ENCODE results near the gene EIF4A3. TPM values are rescaled to one million over a fixed set of nuclear protein-coding genes. Genes with fewer than 3 reads are reported as not detected.

EIF4A3 gene
- polyA plus RNA-seq, 2 of the 4 experiments (the other 2 are of a cell fraction), result 181 to 189 TPM

- CTCF ChIA-PET, result interaction anchor here (0.6 to 7.9 kb wide), 5 partner anchors 12 to 83 kb away, joined by 3 to 60 read pairs (median 6); partner anchors contain the start of gene GAA
- no peak overlapping the region for H3K4me2 ChIP-seq
- no peak for ATAC-seq
Observed at GRCh38 chr17:80184423-80184714, 37.4 kb upstream of the EIF4A3 start.

DNA sequence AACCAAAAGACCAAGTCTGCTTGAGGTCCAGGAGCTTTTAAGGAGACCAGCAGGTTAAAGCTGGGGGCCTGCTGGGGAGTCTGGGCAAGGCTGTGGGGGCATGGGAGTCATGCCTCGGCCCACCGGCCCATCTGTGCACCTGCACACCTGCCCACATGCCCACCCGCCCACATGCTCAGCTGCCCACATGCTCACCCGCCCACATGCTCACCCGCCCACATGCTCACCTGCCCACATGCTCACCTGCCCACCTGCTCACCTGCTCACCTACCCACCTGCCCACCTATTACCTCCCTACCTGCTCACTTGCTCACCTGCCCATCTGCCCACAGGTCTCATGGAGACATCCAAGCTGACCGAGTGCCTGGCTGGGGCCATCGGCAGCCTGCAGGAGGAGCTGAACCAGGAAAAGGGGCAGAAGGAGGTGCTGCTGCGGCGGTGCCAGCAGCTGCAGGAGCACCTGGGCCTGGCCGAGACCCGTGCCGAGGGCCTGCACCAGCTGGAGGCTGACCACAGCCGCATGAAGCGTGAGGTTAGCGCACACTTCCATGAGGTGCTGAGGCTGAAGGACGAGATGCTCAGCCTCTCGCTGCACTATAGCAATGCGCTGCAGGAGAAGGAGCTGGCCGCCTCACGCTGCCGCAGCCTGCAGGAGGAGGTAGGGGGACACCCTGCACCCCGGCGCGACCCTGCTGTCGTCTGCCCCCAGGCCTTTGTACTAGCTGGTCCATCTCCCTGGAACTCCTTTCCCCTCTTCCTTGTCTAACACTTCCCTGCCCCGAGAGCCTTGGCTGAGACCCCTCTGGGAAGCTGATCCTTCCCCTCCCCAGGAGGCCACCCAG is 36.9 kb upstream of the EIF4A3 start:
- H3K27ac ChIP-seq, result peak overlapping the region in 1 of 2 experiments; percentile 18; a peak in 1 of 6 replicates
- no peak for TF ChIP-seq JUN (IDR thresholded peaks at IDR 0.05)
- TF ChIP-seq MAZ (IDR thresholded peaks at IDR 0.05; ENCODE audit: borderline replicate concordance, low read depth, low read length), result no peak
- no peak for TF ChIP-seq PHF8 (IDR thresholded peaks at IDR 0.05; ENCODE audit: borderline replicate concordance, low read depth)
- TF ChIP-seq KDM5A (IDR thresholded peaks at IDR 0.05), result no peak
- TF ChIP-seq RAD21 (conservative IDR thresholded peaks at IDR 0.05 in 1 of 2, IDR thresholded peaks at IDR 0.05 in 1 of 2), result no peak
- TF ChIP-seq PBX3 (IDR thresholded peaks at IDR 0.05), result no peak
- TF ChIP-seq, protein P1, sequence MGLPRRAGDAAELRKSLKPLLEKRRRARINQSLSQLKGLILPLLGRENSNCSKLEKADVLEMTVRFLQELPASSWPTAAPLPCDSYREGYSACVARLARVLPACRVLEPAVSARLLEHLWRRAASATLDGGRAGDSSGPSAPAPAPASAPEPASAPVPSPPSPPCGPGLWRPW (IDR thresholded peaks at IDR 0.05), result no peak
- H3K9me3 ChIP-seq, result no peaks in the 10 kb centered on the region
- ChIA-PET POLR2A (no interaction called here), CTCF (interaction anchor here (0.6 to 7.9 kb wide), 8 partner anchors 8 to 83 kb away, joined by 3 to 60 read pairs (median 4); partner anchors contain the start of gene GAA)
- no peak overlapping the region for H3K4me3 ChIP-seq
- DNase-seq (ENCODE audit: low read depth in 1 of 2, low spot score in 1 of 2) (no peak), FAIRE-seq (no peak), ATAC-seq (no peak)
- H3K4me1 ChIP-seq, result peaks cover 15% of the 10 kb centered on the region
- 76% methylated on average over 25 of the region's 26 CpGs for WGBS (ENCODE audit: missing lambda C conversion rate)
- no peak overlapping the region for H3K4me2 ChIP-seq

More at GRCh38 chr17:80184423-80184714, 37.4 kb upstream of the EIF4A3 start:
- DNase-seq (ENCODE audit: low read depth in 1 of 2, low spot score in 1 of 2) (no peak), FAIRE-seq (no peak)
- Histone ChIP-seq H3K9me3 (no peaks in the 10 kb centered on the region), H3K4me3 (no peak overlapping the region), H3K4me1 (peaks cover 15% of the 10 kb centered on the region), H3K27ac (peak overlapping the region in 1 of 2 experiments; percentile 18; a peak in 1 of 6 replicates)
- POLR2A ChIA-PET, result no interaction called here
- WGBS (ENCODE audit: missing lambda C conversion rate), result 78% methylated on average over 10 of the region's 10 CpGs
- TF ChIP-seq ESRRA (IDR thresholded peaks at IDR 0.05; ENCODE audit: borderline replicate concordance, low read length), result no peak
- TF ChIP-seq CHD4 (IDR thresholded peaks at IDR 0.05; ENCODE audit: borderline replicate concordance), result no peak
- no peak for TF ChIP-seq POLR2AphosphoS2 (conservative IDR thresholded peaks at IDR 0.05; ENCODE audit: low read length)
- TF ChIP-seq RNF2 (IDR thresholded peaks at IDR 0.05; ENCODE audit: borderline replicate concordance, low read depth), result no peak

DNA sequence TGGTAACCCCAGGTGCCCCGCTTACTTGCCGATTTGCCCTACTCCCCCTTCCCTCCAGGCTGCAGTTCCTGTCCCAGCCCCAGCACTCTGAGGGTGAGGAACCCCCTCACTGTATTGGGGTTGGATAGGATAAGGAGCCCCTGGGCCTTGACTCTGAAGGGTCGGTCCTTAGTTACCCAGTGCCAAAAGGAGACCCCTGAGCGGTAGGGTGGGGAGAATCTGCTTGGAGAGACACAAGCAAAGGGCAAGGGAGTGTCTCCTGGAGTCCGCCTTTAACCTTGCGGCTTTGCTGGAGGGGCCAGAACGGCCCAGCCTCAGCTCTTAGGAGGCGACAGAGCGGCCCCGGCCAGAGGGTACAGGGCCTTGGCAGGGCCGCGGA is 35.9 kb upstream of the EIF4A3 start:
- FAIRE-seq, result no peak

More for the DNA sequence above, 35.9 kb upstream of the EIF4A3 start:
- WGBS (ENCODE audit: missing lambda C conversion rate), result 86% methylated on average over 12 of the region's 12 CpGs
- Histone ChIP-seq H3K27ac (no peak overlapping the region), H3K4me1 (peaks cover 11% of the 10 kb centered on the region), H3K4me3 (no peak overlapping the region), H3K4me2 (no peak overlapping the region), H3K9me3 (no peaks in the 10 kb centered on the region)
- CTCF ChIA-PET, result interaction anchor here (0.6 to 7.9 kb wide), 8 partner anchors 9 to 177 kb away, joined by 3 to 60 read pairs (median 6); partner anchors contain the start of gene GAA
- POLR2A ChIA-PET, result no interaction called here
- TF ChIP-seq CTCF (IDR thresholded peaks at IDR 0.05) (no peak), ESRRA (IDR thresholded peaks at IDR 0.05; ENCODE audit: borderline replicate concordance, low read length) (no peak), RCOR1 (IDR thresholded peaks at IDR 0.05; ENCODE audit: low read depth, low read length) (no peak)
- DNase-seq (ENCODE audit: low read depth in 1 of 2, low spot score in 1 of 2), result no peak
- ATAC-seq, result no peak; a peak in 1 of 6 replicates
